GM19467 (cell line): ENCODE data around the gene GSG1L2.

Source experiments
- ATAC-seq: cut with Tn5 transposase; IDR thresholded peaks from one replicate; pipeline ENCODE4 v1.9.1; 2021; ENCODE audit warnings: mild to moderate bottlenecking, moderate library complexity; ENCODE audit not compliant: unreplicated experiment

GSG1L2 gene

DNA sequence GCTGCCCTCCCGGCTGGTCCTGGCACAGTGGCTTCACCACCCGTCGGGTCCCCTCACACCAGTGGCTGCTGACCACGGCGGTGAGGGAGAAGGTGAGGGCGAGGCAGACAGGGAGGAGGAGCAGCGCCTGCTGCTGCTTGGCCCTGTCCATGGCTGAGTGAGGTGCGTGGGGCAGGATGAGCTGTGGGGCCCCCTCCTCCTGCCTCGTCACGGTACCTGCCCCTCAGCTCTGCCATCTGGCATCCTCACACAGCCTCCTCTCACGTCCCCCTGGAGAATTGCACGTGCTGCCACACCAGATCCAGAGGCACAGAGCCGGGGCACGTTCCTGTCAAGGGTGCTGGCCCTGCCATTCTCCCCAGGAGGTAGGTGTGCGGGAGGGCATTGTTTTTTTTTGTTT, at the start of gene GSG1L2:
Gene GSG1L2 (minus strand): TSS at position 159 of the 400 bp plus-strand sequence. CDS start 8 bp downstream, at position 151.
- no peak for ATAC-seq

GRCh38 chr17:9868552-9868951, 46.7 kb upstream of the GSG1L2 start:
- ATAC-seq = no peak

- ATAC-seq = no peak
These were observed 43.7 kb upstream of the GSG1L2 start for GRCh38 chr17:9865586-9865985.

DNA sequence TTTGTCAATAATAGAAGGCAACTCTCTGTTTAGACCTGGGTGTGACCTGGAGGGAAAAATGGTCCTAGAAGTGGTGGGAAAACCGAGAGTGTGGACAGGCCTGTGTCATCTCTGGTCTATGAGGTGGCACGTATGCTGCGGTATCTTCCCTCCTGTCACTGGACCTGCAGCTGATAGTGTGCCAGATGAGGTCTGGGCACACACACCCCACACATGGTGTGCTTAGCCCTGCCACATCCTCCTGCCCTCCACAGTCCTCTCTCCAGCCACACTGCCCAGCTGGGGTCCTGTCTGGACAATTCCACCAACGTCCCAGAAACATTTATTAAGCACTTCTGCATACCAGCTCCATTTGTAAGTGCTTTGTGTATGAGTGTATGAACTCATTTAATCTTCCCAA, 41.1 kb upstream of the GSG1L2 start:
- no peak for ATAC-seq

- no peak for ATAC-seq
These were observed 40.3 kb upstream of the GSG1L2 start for GRCh38 chr17:9862220-9862619.

DNA sequence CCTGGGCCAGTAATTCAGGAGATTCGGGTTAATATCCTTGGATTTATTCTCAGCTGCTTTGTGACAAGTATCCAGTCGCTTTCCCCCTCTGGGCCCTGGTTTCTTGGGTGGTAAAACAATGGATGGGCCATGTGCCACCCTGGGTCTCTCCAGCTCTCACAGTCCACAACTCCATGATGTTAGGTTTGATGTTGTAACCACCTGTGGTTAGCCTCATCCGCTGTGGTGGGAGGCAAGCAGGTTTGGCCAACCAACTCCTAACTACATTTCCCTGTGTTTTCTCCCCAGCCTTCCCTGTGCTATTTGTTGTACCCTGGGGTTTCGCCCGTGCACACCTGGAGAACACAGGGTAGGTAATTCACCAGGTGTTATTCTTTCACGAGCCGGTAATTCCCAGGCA, 39.0 kb upstream of the GSG1L2 start:
- no peak for ATAC-seq

GRCh38 chr17:9859781-9860180, 37.9 kb upstream of the GSG1L2 start:
- no peak for ATAC-seq

DNA sequence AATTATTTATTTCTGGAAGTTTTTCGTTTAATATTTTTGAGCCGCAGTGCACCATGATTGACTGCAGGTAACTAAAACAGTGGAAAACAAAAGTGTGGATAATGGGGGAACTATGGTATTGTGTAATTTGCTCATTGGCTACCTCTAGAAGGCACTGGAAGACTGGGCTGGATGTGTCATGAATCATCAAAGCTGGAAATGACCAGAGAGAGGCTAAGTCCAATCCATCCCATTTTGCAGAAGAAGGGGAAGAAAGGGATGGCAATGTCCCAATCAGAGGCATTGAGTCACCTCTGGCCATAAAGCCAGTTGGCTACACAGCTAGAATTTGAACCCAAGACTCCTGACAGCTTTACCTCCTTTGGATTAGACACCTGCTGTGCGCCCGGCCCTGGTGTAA, 33.2 kb upstream of the GSG1L2 start:
- no peak for ATAC-seq

DNA sequence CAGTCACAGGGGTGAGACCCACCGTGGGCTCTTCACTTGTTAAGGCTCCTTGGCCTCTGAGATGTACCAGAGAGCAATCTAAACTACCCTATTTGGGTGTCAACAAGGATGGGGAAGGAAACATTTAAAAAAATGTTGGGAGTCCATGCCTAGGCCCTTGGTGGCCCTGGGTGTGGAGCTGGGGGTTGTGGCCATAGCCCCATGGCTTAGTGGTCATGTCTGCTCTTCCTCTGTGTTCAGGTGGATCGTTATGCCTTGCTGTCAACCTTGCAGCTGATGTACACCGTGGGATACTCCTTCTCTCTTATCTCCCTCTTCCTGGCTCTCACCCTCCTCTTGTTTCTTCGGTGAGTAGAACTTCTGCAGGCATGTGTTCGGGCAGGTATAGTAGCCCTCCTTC, 32.4 kb upstream of the GSG1L2 start:
- no peak for ATAC-seq

GRCh38 chr17:9850151-9850550, 28.3 kb upstream of the GSG1L2 start:
- ATAC-seq = no peak

GRCh38 chr17:9845306-9845705, 23.4 kb upstream of the GSG1L2 start:
- no peak for ATAC-seq

DNA sequence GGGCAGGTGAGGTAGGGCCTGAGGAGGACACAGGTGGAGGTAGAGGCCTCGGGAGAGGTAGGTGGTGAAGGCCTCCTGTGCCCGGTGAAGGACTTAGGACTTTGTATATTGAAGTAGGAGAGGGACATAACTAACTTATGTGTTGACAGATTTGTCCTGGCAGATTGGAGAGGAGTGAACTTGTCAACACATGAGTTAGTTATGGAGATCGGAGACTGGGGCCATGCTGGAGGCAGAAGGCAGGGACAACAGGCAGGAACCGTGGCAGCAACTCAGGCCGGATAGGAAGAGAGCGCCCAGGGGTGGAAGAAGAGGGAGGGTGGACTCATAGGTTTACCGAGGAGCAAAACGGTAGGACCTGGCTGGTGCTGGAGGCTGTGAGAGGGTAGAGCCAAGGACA, 22.3 kb upstream of the GSG1L2 start:
- ATAC-seq = no peak

DNA sequence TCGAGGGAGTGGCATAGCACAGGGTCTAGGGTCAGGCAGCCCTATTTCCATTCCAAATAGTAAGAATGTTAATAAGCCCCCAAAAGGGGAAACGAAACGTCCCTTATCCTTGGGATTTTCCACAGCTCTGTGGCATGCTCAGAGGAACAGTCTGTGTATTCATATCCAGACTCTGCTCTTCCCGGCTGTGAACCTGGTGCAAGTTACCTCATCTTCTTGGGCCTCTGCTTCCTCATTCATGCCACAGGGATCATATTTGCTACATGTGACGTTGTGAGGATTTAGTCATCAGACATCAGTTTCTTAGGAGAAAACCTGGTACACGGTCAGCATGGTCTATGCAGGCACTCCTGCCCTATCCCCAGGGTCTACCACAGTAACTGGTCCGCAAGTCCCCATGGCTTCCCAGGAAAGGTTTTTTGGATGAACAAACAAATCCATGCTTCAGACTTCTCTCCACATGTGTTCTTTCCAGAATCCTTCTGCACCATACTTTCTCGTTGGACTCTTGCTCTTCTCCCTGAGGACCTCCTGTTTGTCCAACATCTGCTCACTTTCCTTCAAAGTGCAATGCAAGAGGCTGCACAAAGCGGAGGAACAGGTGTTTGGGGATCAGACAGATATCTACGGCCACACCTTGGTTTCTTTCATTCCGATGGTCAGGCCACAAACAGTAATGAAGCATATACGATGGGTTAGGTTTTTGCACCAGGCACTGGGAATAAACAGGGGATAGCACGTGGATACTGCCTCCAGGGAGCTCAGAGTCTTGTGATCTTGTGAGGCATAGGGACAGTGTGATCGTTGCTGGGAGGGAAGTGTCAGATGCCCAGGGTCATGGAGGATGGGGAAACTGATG, 21.5 kb upstream of the GSG1L2 start:
- ATAC-seq = no peak

GRCh38 chr17:9842057-9842758, 20.3 kb upstream of the GSG1L2 start:
- no peak for ATAC-seq

DNA sequence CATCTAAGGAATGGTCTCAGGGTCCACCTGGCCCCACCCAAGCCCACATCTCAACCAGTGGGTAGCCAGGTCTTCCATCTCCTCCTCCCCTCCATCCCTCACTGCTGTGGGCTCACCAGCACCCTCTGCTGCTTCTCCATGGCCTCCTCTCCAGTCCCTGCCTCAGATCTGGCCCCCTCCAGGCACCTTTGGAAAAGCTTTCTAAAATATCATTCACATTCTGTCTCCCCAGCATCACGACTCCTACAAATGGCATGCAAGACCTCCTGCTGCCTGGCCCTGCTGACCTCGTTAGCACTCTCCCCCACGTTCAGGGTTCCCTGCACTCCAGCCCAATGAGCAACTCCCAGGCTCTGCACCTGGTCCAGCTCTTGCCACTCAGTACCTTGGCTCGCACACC, 17.6 kb upstream of the GSG1L2 start:
- no peak for ATAC-seq

DNA sequence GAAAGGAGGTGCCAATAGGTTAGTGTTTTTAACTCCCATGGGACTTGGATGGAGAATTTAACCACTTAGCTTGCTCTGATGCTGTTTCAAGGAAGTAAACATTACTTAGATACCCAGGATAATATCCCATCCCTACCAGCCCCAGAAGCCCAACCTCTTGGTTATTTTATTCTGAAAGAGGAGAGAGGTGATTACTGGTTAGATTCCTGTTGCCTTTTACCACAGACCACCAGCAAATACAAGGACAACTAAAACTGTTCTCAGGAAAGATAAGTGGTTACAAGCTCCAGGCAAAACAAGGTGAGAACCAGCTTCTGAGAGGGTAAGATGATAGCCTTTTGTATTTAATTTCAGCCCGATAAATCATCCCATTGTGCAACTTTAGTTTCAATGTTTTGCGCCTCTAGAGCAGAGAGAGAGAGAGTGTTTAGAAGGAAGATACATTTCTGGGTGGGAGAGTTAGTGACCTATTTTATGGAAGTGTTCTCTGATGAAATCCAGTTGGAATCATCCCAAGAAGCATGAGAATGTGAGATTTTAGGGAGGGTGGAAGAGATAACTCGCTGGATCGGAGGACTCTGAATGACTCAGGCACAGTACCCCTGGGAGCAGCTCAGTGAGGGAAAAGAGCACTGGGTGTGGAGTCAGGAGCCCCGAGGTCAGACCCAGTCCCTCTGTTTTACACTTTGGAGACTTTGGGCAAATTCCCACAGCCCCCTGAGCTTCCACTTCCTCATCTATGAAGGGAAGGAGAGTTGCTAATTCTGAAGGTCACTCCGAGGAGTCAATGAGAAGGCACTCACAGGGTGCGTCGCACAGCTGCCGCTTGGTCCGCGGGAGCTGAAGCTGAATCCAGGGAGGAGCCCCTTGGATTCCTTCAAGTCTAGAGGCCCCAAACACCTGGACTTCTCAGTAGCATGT, 15.9 kb upstream of the GSG1L2 start:
- ATAC-seq = no peak

- no peak for ATAC-seq
These were observed 12.0 kb upstream of the GSG1L2 start for GRCh38 chr17:9833922-9834321.

- ATAC-seq = no peak
These were observed 8.8 kb upstream of the GSG1L2 start for GRCh38 chr17:9830711-9831110.

GRCh38 chr17:9829343-9829742, 7.5 kb upstream of the GSG1L2 start:
- no peak for ATAC-seq

GRCh38 chr17:9828296-9829295, 6.7 kb upstream of the GSG1L2 start:
- ATAC-seq = no peak
